CD4-positive, alpha-beta T cell treated with Interleukin-6 for 4 hours (primary cell): Measurements from ENCODE around the gene PTRHD1.
"Not testable (repeated sequence)": the region's sequence is repeated elsewhere in the genome, so short reads cannot be mapped to it uniquely, and the experiment has no call there.

Source experiments
- DNase-seq: peaks from one replicate; pipeline ENCODE4 v3.0.0-alpha.2; 2020; ENCODE audit warnings: mixed read lengths

PTRHD1 gene

DNA sequence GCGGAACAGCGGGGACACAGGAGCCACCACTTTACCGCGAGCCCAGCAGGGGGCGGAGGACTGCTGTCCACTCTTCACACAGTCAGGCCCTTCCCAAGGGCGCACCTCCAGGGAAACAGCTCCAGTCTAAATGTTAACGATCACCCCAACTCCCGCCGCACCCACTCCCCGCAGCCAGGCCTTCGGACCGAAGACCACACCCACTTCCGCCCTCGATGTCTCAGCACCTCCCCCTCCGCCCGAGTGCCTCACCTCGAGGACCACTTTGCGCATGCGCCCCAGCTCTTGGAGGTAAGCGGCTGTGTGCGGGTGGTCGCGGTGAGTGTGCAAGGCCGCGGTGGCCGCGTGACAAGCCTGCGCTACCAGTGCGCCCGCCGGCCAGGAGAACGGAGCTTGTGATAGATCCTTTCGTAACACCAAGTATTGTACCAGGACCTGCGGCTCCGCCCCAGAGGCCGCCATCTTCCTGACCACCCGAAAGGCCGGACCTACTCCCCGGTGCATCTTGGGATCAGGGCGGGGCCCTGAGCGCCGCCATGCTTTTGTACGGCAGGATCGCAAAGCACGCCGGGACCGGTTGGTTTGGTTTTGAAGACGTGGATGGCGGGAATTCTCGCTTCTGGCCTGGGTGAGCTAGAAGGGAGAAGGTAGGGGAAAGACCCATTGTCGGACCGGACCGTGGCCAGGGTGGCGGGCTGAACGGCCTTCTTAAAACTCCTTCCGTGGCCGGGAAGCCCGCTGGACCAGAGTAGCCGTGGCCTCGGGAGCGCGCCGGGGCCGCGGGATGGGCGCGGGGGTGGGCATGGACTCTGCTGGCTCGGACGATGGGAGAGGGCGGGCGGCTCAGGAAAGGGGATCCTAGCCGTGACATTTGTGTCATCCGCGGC, at the start of gene PTRHD1, which contains the start of gene CENPO:
Gene PTRHD1 (minus strand): TSS at position 518 of the 887 bp plus-strand sequence. CDS start 14 bp downstream, at position 504.
Gene CENPO (plus strand): TSS at position 552 of the 887 bp plus-strand sequence. CDS start 495 bp downstream, outside the sequence.
- peak; percentile 96 for DNase-seq

DNA sequence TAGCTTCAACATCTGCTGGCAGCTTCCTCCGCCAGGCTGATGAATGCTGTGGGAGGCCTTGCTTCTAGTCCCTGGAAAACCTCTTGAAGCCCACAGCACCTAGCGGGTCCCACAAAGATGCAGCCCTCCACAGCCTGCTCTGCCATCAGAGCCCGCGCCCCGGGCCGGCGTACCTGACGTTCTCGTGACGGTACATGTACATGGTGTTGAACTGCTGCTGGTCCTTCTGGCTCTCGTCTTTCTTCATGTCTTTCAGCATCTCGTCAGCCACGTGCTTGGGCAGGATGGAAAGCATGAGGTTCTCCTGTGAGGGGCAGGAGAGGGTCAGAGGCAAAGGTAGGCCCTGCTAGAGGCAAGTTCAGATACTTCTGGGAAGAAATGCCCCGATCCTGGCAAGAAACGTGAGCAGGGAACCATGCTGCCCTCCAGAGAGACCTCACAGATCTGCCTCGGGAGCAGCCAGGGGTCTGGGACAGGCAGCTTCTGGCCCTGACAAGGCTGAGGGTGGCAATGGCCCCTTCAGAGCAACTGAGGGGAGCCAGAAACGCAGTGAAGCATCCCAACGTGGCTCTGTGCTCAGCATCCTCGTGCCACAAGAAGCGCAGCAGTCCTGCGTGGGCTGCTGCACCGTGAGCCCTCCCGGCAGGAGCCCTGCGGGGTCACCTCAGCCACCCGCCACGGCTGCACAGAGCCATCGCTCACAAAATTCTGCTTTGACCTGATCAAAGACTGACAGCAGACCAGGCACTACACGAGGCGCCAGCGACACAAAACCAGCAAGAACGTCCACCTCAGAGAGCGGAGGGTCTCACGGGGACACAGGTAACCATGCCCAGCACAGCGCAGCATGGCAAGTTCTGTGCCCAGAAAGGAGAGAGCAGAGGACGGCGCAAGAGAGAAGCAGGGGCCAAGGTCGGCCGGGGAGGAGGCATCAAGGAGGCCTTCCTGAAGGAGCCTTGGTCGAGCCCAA, 49.2 kb upstream of the PTRHD1 start:
- DNase-seq, result no peak

GRCh38 chr2:24840962-24841945, 48.1 kb upstream of the PTRHD1 start:
- DNase-seq, result no peak

DNA sequence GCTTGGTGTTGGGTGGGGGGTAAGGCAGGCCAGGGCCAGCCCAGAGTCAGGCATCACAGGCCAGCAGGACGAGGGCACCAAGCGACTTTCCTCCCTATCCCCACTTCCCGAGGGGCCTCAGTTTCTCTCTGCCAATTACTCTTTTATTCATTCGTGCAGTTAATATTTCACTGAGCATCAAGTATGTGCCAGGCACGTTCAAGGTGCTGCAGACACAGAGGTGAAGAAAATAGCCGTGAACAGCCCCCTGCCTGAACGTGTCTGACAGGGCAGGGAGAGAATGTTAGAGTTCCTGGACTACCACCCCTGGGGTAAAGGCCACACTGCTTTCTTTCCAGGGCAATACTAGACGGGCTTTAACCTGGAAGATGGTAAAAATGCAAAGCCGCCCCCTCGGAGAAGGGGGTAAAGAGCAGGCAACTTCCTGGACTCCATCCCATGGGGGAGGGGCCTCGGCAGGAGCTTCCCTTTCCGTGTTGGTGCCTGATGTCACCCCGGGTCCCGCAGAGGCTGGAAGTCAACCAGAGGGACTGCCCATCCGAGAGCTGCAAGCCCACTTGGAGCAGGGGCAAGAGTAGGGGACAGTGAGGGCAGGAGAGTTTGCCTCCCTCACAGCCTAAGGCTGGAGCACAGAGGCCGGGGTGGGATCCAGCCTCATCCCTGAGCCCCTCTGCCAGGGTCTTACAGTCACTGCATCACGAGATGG, 47.1 kb upstream of the PTRHD1 start:
- DNase-seq, result no peak

GRCh38 chr2:24839729-24840128, 46.5 kb upstream of the PTRHD1 start:
- DNase-seq, result no peak

- DNase-seq, result no peak
These were observed 45.4 kb upstream of the PTRHD1 start for GRCh38 chr2:24838541-24838940.

- DNase-seq, result no peak
These were observed 44.9 kb upstream of the PTRHD1 start for GRCh38 chr2:24837996-24838513.

- no peak for DNase-seq
These were observed 43.5 kb upstream of the PTRHD1 start for GRCh38 chr2:24836706-24837105.

- no peak for DNase-seq
These were observed 43.0 kb upstream of the PTRHD1 start for GRCh38 chr2:24836206-24836605.

- DNase-seq, result not testable (repeated sequence)
These were observed 42.2 kb upstream of the PTRHD1 start for GRCh38 chr2:24835411-24835810.

GRCh38 chr2:24834733-24835395, 41.7 kb upstream of the PTRHD1 start:
- DNase-seq, result no peak

- DNase-seq, result no peak
These were observed 40.9 kb upstream of the PTRHD1 start for GRCh38 chr2:24833821-24834732.

DNA sequence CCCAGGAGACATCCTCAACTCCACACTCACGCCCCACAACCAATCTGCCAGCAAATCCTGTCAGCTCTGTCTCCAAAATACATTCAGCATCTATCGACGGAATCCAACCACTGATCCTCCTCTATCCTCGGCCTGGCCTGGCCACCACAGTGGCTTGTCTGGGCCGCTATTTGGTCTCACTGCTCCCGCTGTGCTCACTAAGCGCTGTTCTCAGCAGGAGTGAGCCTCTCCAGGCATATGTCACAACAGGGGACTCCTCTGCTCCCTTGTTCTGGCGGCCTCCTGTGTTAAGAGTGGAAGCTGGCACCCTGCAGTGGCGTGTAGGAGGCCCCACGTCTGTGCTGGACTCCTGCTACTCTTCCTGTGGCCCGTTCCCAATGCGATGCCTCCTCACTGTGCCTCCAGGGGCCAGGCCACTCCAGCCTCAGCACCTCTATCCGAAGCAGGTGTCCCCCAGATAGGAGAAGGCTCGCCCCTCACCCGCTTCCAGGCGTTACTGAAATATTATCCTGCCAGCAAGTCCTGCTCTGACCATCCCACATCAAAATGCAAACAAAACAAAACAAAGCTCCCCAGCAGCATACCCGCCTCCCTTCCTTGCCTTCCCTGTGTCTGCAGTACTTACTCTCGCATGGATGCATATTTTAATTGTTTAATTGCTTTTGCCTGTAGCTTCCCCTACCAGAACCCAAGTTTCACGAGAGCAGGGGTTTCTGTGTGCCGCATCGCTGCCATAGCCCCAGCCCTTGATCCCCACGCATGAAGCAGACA, 39.9 kb upstream of the PTRHD1 start:
- no peak for DNase-seq

DNA sequence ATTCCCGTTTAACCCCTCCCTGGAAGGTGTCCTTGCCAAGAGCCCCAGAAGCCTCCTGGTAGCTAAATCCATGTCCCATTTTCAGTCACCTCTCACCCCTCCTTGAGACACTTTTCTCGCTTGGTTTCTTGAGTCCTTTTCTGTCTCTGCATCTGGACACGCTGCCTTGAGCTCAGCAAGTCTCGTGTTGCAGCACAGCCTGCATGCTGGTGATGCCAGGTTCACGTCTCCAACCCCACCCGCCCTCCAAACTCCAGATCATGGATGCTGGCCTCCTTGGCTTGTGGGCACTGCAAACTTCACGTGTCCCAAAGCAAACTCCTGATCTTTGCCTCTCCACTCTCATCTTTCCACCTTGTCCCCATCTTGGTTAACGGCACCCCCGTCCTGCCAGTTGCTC, 39.3 kb upstream of the PTRHD1 start:
- no peak for DNase-seq

GRCh38 chr2:24832073-24832461, 38.9 kb upstream of the PTRHD1 start:
- no peak for DNase-seq

DNA sequence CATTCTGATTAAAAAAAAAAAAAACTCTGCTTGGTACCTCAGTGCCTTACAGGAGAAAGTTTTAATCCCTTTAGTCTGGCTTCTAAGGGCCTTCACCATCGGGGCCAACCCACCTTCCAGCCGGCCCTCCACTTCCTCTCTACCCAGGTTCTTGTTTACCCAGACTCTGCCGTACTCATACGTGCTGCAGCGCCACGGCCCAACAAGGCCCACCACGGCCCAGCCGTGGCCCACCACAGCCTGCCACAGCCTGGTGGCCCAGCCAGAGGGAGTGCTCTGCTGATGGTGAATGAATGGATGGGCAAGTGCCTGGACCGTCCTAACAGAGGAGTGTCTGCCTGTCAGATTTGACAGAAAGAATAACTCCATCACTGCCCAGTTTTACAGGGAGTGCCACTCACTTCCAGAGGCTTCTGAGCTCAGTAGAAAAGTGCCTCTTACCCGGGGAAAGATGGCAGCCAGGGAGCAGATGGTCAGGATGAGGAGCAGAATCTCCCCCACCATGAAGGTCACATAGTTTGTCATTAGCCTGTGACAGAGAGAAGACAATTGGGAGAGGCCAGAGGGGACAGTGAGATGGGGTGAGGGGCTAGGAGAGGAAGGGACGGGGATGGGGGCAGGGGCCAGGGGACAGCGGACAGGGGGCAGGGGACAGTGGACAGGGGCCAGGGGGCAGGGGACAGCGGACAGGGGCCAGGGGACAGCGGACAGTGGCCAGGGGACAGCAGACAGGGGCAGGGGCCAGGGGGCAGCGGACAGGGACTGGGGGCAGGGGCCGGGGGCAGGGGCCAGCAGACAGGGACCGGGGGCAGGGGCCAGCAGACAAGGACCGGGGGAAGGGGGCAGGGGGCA, 38.3 kb upstream of the PTRHD1 start:
- no peak for DNase-seq

DNA sequence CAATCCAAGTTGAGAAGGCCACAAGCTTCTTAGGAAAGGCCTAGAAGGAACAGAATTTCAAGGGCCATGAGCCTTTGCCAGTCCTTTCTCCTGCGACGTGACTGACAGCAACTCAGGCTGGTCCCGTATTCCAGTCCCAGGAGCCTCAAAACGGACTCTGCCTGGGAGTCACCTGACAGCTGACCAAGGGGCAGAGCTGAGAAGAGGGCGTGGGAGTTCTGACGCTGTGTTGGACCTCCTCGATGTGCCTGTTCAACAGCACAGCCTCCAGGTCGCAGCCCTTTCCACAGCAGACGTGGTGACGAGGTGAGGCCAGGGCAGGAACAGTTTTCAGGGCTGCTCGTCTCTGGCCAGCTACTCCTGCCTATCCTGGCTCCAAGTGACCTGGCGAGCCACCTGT, 37.6 kb upstream of the PTRHD1 start:
- no peak for DNase-seq

DNA sequence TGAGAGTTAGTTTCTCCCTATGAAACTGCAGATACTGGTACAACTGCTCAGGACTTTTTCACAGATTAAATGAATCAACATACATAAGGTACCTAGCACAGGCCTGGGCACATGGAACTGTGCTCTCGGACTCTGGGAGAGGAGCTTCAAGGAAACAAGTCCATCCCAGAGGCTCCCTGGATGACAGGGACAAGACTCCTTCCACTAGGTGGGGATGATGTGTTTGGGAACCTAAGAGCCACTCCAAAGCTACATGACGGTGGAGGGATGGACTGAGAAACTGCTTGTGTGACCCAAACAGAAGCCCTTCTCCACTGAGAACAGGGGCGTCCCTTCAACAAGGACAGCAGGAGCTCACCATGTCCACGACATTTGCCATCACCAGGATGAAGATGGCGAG, 37.2 kb upstream of the PTRHD1 start:
- DNase-seq, result no peak
